GM19035 (cell line): ENCODE data around the gene IP6K1.
"Not testable (repeated sequence)": the region's sequence is repeated elsewhere in the genome, so short reads cannot be mapped to it uniquely, and the experiment has no call there.

ENCODE experiments used
- ATAC-seq: cut with Tn5 transposase; IDR thresholded peaks from one replicate; pipeline ENCODE4 v1.9.1; 2021; ENCODE audit not compliant: unreplicated experiment

The IP6K1 gene

GRCh38 chr3:49786357-49787181 is at the start of gene IP6K1:
Gene IP6K1 (minus strand): TSS chr3:49786542. CDS start chr3:49748040, 38,502 bp downstream.
- ATAC-seq, result peak; percentile 97

DNA sequence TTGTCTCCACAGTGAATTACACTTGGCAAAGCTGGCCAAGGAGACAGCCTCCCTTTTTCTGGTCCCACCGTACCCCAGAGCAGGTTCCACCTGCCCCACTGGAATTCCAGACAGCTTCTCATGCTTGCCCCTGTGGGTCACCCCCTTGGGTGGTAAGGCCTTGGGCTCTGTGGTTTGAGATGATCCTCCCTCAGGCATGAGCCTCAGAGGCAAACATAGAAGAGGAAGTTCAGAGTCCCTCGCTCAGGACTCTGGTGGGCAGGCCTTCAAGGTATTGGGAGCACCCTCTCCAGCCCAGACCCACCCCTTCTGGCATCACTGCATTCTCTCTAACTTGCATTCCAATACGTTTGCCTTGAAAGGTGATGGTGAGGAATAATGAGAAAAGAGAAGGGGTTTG is 45.0 kb upstream of the IP6K1 start:
- ATAC-seq, result no peak

GRCh38 chr3:49826016-49826415 is 39.7 kb upstream of the IP6K1 start:
- no peak for ATAC-seq

GRCh38 chr3:49823131-49823530 is 36.8 kb upstream of the IP6K1 start:
- not testable (repeated sequence) for ATAC-seq

DNA sequence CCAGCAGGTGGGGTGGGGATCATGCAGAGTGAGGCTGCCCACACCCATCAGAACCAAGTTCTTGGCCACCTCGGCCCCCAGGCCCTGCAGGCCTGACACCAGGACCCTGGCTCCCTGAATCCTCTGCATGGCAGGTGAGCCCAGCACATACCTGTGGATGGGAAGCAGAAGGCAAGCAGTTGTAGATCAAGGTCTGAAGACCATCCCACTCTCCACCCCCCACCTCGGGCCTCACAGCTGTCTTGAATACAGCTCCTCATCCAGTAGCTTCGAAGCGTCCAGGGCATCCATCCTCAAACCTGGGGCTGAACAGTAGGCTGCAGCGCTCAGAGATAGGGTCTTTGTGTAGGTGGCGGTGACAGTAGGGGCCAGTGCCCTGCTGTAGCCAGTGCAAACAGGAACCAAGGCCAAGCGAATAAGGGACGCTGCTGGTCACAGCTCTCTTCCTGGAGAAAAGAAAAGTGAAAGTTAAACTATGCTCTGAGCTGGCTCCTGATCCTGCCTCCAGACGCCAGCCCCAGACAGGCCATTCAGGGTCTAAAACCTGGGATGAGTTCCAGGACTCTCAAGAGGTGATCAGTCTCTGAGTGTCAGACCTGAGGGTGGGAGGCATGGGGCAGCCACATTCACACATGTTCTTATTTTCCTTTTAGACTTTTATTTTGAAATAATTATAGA is 27.3 kb upstream of the IP6K1 start, which contains the start of gene UBA7:
TSS of gene UBA7 (minus strand) at position 457 of the 678 bp plus-strand sequence. CDS start at position 291, 166 bp downstream.
- peak; percentile 67 for ATAC-seq

- ATAC-seq, result peak; percentile 21
These were observed 26.7 kb upstream of the IP6K1 start for GRCh38 chr3:49812916-49813496.

DNA sequence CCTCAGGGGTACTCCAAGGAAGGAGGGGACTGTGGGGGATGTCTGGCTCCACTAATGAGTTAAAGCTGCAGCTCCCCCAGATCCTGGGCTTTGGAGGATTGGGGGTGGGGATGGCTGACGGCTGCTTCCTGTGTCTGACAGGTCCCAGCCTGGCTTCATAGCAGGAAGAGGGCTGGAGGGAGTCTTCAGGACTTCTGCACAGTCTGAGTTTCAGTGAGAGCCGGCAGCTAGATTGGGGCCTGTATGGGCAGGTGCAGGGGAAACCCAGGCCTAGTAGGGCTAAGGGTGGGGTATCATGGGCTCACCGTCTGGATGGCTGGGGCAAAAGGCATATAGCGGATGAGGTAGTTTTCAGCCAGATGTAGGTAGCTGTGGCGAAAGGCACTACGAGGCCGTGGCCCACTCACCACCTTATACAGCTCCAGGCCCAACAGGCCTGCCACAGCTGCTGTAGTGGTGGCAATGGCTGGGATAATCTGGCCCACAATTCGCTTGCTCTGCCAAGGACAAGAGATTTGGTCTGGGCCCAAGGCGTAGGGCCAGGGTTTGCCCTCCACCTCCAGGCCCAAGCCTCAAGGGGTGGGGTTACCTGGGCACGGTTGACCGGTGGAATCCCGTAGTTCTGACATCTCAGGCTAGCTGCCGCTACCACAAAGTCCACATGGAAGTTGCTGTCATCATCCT is 21.2 kb upstream of the IP6K1 start:
- no peak for ATAC-seq

DNA sequence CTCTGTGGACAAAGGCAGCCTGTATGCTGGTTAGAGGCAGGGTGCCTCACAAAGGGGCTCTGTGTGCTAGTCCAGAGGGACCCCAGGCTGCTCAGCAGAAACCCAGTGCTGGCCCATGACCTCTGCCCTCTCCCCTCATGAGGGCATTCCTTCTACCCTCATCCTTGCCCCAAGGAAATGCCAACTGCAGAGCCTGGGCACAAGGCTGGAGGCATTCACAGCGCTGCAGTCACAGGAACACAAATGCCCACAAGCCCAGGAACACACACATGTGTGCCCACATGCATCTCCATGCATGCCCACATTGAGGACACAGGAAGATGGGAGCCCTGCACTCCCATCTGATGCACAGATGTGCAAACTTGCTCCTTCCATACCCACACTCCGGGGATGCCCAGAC is 20.5 kb upstream of the IP6K1 start:
- no peak for ATAC-seq

GRCh38 chr3:49805897-49806701 is 19.8 kb upstream of the IP6K1 start:
- no peak for ATAC-seq

DNA sequence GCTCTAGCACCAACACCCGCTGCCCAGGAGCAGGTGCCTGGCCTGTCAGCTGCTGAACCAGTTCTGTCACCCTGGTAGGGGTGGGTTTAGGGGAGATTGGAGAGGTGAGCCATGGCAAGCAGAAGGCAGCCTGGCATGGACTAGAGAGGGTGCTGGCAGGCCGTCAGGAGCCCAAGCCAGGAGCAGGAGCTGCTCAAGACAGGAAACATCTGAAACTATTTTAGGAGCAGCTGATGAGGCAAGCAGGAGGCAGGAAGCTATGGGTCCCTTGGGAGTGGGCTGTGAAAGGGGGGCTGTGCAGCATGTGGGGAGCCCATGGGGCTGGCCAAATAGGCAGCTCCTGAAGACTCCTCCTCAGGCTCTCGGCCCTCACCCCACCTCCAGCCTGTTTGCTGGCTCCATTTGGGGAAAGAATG is 19.0 kb upstream of the IP6K1 start:
- ATAC-seq, result no peak

DNA sequence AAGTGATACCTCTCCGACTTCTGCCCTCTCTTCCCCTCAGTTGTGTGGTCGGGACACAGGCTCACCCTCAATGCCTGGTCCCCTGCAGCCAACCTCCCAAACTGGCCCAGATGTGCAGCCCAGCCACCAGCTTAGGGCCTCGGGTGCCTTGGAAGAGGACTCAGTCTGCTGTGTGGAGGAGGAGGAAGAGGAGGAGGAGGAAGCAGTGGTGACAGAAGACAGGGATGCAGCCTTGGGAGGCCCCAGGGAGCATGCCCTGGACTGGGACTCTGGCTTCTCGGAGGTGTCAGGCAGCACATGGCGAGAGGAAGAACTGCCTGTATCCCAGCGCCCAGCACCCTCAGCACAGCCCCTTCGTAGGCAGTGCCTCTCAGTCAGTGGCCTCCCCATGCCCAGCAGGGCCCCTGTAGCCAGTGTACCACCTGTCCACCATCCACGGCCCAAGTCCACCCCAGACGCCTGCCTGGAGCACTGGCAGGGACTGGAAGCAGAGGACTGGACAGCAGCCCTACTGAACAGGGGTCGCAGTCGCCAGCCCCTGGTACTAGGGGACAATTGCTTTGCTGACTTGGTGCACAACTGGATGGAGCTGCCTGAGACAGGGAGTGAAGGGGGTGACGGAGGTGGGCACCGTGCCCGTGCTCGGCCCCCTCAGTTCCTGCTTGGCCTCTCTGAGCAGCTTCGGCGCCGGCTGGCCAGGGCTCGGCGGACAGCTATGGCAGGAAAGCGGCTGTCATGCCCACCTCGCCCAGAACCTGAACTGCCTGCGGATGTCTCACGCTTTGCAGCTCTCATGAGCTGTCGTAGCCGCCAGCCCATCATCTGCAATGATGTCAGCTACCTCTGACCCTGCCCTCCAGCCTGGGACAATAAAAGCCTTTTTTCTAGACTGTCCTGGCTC is 18.0 kb upstream of the IP6K1 start:
- ATAC-seq, result no peak

DNA sequence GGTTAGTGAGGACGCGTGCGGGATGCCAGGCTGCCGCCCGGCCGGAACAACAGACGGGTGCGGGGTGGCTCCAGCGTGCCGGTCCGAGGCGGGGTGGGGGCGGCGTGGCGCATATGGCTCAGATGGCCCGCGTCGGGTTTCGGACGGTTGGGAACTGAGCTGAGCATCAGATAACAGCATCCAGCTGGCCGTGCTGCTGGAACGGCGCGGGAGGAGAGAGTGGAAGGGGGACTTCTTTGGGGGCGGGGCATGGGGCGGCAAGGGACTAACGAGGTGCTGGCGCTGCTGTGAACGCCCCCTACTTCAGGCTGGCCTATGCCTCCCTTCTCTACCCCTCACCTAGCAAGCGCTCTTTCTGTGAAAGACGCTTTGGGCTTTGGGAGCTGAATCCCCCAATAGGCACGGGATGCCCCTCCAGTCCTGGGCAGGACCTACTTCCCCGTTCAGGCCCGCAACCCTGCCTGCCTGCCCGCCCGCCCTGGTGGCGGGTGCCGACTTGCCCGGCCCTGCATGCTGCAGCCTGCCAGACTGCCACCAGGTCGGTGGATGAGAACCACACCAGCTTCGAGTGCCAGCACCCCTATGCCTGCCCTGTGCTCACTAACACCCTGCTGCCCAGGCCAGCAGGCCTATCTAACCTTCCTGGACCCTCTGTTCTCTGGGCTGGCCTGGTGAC is 17.3 kb upstream of the IP6K1 start:
- ATAC-seq, result peak; percentile 4

GRCh38 chr3:49802719-49803464 is 16.6 kb upstream of the IP6K1 start, which contains the start of gene INKA1:
Gene INKA1 (plus strand): TSS chr3:49803261. CDS start chr3:49803393, 132 bp downstream.
- ATAC-seq, result peak; percentile 76

GRCh38 chr3:49801160-49801559 is 14.8 kb upstream of the IP6K1 start:
- ATAC-seq, result no peak

DNA sequence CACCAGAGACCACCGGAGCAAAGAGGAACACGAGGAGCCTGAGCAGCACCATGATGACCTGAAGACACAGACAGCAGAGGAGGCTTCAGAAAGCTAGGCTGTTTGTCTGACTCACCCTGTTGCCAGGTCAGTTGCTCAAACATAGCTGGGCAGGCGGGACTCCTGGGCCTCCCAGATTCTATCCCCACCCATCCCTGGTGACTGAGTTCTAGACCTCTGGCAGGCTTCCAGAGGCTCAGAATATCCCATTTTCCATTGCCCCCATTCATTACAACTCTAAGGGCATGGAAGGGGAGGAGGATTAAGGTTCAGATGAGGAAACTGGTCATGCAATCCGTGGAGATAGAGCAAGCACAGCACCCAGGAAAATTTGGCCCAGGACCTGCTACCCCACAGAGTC is 13.4 kb upstream of the IP6K1 start, which contains the start of gene CDHR4:
TSS of gene CDHR4 (minus strand) at position 113 of the 400 bp plus-strand sequence. CDS start at position 52, 61 bp downstream.
- no peak for ATAC-seq

GRCh38 chr3:49799105-49799504 is 12.8 kb upstream of the IP6K1 start:
- ATAC-seq, result no peak

DNA sequence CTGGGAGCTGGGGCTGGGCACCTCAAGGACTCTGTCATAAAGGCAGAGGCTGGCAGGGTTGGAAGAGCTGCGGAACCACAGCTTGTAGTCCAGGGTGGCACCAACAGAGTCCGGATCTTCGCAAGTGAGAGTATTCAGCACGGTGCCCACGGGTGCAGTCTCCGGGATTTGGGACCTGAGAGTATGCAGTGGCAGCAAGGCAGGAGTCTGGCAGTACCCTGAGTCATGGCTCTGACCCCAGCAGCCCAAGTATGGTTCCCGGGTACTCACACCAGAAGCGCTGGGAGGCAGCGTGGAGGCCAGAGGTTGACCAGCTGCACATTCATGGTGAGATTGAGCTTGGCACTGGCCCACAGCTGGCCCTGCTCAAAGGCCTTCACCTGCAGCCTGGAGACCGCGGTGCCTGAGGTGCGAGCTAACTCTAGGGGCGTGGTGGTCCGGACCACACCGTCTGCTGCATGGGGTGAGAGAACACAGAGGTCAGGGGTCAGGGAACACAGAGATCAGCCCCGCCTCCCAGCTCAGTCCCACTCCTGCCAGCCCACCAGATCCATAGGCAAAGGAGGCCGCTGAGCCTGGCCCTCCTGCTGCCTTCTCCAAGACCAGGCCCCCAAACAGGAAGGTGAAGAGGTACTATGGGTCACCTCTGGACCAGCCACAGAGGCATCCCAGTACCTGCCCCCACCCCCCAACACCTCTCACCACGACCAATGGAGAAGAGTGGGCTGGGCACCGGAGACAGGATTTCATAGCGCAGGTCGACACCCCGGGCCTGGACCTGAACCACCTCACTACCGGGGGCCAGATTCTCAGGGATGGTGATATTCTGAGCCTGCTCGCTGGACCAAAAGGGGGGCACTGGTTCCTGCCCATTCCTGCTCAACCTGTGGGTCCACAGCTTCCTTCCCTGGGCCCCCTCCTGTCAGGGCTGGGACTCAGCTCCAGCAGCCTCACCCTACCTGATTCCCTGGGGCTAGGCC is 8.9 kb upstream of the IP6K1 start:
- ATAC-seq, result no peak
